HEK293 (cell line): Measurements from ENCODE around the gene TNNC2.

ENCODE experiments used
- CTCF ChIA-PET: fragments of 350-600 bp; formaldehyde crosslinking; extraction: SDS; loops from one replicate; lab custom pipeline; 2021; ENCODE audit warnings: antibody characterized with exemption; lab: Yijun Ruan, JAX
- POLR2A ChIA-PET: fragments of 300-600 bp; formaldehyde crosslinking; extraction: SDS; loops from one replicate; lab custom pipeline; 2020; ENCODE audit warnings: antibody characterized with exemption, inconsistent platforms; lab: Yijun Ruan, JAX
- H3K27ac ChIP-seq: fragments of 200-500 bp; sonication (Bioruptor generic); 2 replicates; pipeline ENCODE4 v1.5.1; 2014; ENCODE audit warnings: low read depth, low read length, control low read depth, inconsistent platforms; ENCODE audit errors: extremely low read depth
- H3K36me3 ChIP-seq, 2 experiments: fragments of 200-500 bp in 1 of 2; sonication (Bioruptor generic) in 1 of 2; 1 replicate in 1 of 2; 2 replicates in 1 of 2; pipeline ENCODE4 v1.5.1; 2014 to 2017; ENCODE audit warnings: inconsistent platforms in 2 of 2, low read length in 2 of 2; ENCODE audit not compliant: control insufficient read depth in 2 of 2, insufficient read depth in 1 of 2
- H3K4me1 ChIP-seq: fragments of 200-500 bp; sonication (Bioruptor generic); 2 replicates; pipeline ENCODE4 v1.5.1; 2014; ENCODE audit warnings: mild to moderate bottlenecking, low read length, inconsistent platforms; ENCODE audit not compliant: control insufficient read depth, insufficient read depth
- H3K4me3 ChIP-seq: 2 replicates; pipeline ENCODE4 v1.5.1; 2011; ENCODE audit warnings: low read depth, mild to moderate bottlenecking, control low read depth, low read length, moderate library complexity
- H3K9me3 ChIP-seq: fragments of 200-500 bp; sonication (Bioruptor generic); 2 replicates; pipeline ENCODE4 v1.5.1; 2014; ENCODE audit warnings: low read depth, low read length, inconsistent platforms; ENCODE audit not compliant: control insufficient read depth, insufficient read depth
- GLIS2 ChIP-seq: fragments of 450-650 bp; formaldehyde crosslinking; IDR thresholded peaks from 2 replicates; pipeline ENCODE4 v1.5.1; 2016; ENCODE audit warnings: missing biosample characterization, missing genetic modification characterization
- INSM2 ChIP-seq: fragments of 450-650 bp; formaldehyde crosslinking; IDR thresholded peaks from 2 replicates; pipeline ENCODE4 v1.5.1; 2016; ENCODE audit warnings: missing biosample characterization, missing genetic modification characterization
- KLF1 ChIP-seq: fragments of 450-650 bp; formaldehyde crosslinking; IDR thresholded peaks from 2 replicates; pipeline ENCODE4 v1.5.1; 2016; ENCODE audit warnings: missing biosample characterization, missing genetic modification characterization
- KLF9 ChIP-seq: fragments of 450-650 bp; formaldehyde crosslinking; IDR thresholded peaks from 2 replicates; pipeline ENCODE4 v1.5.1; 2016; ENCODE audit warnings: missing biosample characterization, missing genetic modification characterization, low read depth
- OVOL3 ChIP-seq: fragments of 450-650 bp; formaldehyde crosslinking; IDR thresholded peaks from 2 replicates; pipeline ENCODE4 v1.5.1; 2016; ENCODE audit warnings: missing biosample characterization, missing genetic modification characterization
- ZBTB26 ChIP-seq: fragments of 450-650 bp; formaldehyde crosslinking; optimal IDR thresholded peaks from 2 replicates; pipeline ENCODE3; 2016; ENCODE audit warnings: missing biosample characterization, mild to moderate bottlenecking, missing genetic modification characterization
- ZBTB48 ChIP-seq: fragments of 450-650 bp; formaldehyde crosslinking; IDR thresholded peaks from 2 replicates; pipeline ENCODE4 v1.5.1; 2016; ENCODE audit warnings: missing biosample characterization, missing genetic modification characterization
- ZBTB8A ChIP-seq: fragments of 450-650 bp; formaldehyde crosslinking; IDR thresholded peaks from 2 replicates; pipeline ENCODE4 v1.5.1; 2016; ENCODE audit warnings: missing biosample characterization, missing genetic modification characterization
- ZIC2 ChIP-seq: fragments of 450-650 bp; formaldehyde crosslinking; IDR thresholded peaks from 2 replicates; pipeline ENCODE4 v1.5.1; 2016; ENCODE audit warnings: missing biosample characterization, missing genetic modification characterization
- ZNF223 ChIP-seq: fragments of 450-650 bp; formaldehyde crosslinking; IDR thresholded peaks from 2 replicates; pipeline ENCODE4 v1.5.1; 2016; ENCODE audit warnings: missing biosample characterization, missing genetic modification characterization
- ZNF366 ChIP-seq: fragments of 450-650 bp; formaldehyde crosslinking; conservative IDR thresholded peaks from 2 replicates; pipeline ENCODE4 v1.5.1; 2016; ENCODE audit warnings: missing biosample characterization, missing genetic modification characterization
- ZNF394 ChIP-seq: fragments of 450-650 bp; formaldehyde crosslinking; IDR thresholded peaks from 2 replicates; pipeline ENCODE4 v1.5.1; 2016; ENCODE audit warnings: missing biosample characterization, missing genetic modification characterization, mild to moderate bottlenecking, moderate library complexity, borderline replicate concordance
- ZNF416 ChIP-seq: fragments of 450-650 bp; formaldehyde crosslinking; IDR thresholded peaks from 2 replicates; pipeline ENCODE4 v1.5.1; 2016; ENCODE audit warnings: missing biosample characterization, missing genetic modification characterization
- ZNF558 ChIP-seq: fragments of 450-650 bp; formaldehyde crosslinking; IDR thresholded peaks from 2 replicates; pipeline ENCODE4 v1.5.1; 2016; ENCODE audit warnings: missing biosample characterization, missing genetic modification characterization
- ZNF600 ChIP-seq: fragments of 450-650 bp; formaldehyde crosslinking; IDR thresholded peaks from 2 replicates; pipeline ENCODE4 v1.5.1; 2016; ENCODE audit warnings: missing biosample characterization, missing genetic modification characterization
- ZNF707 ChIP-seq: fragments of 450-650 bp; formaldehyde crosslinking; IDR thresholded peaks from 2 replicates; pipeline ENCODE4 v1.5.1; 2016; ENCODE audit warnings: missing biosample characterization, missing genetic modification characterization
- ZNF768 ChIP-seq: fragments of 450-650 bp; formaldehyde crosslinking; IDR thresholded peaks from 2 replicates; pipeline ENCODE4 v1.5.1; 2018; ENCODE audit warnings: missing biosample characterization, mild to moderate bottlenecking, missing genetic modification characterization
- ZSCAN16 ChIP-seq: fragments of 450-650 bp; formaldehyde crosslinking; IDR thresholded peaks from 2 replicates; pipeline ENCODE4 v1.5.1; 2016; ENCODE audit warnings: missing biosample characterization, missing genetic modification characterization
- TF ChIP-seq, protein P1 (sequence below): fragments of 450-650 bp; formaldehyde crosslinking; IDR thresholded peaks from 2 replicates; pipeline ENCODE4 v1.5.1; 2017; ENCODE audit warnings: missing biosample characterization, missing genetic modification characterization
- TF ChIP-seq, protein P2 (sequence below): fragments of 450-650 bp; formaldehyde crosslinking; IDR thresholded peaks from 2 replicates; pipeline ENCODE4 v1.5.1; 2016; ENCODE audit warnings: missing biosample characterization, missing genetic modification characterization, low read depth
- TF ChIP-seq, protein P3 (sequence below): fragments of 450-650 bp; formaldehyde crosslinking; IDR thresholded peaks from 2 replicates; pipeline ENCODE4 v1.5.1; 2016; ENCODE audit warnings: missing biosample characterization, missing genetic modification characterization
- TF ChIP-seq, protein P4 (sequence below): fragments of 450-650 bp; formaldehyde crosslinking; IDR thresholded peaks from 2 replicates; pipeline ENCODE4 v1.5.1; 2016; ENCODE audit warnings: missing biosample characterization, missing genetic modification characterization

TNNC2 gene

DNA sequence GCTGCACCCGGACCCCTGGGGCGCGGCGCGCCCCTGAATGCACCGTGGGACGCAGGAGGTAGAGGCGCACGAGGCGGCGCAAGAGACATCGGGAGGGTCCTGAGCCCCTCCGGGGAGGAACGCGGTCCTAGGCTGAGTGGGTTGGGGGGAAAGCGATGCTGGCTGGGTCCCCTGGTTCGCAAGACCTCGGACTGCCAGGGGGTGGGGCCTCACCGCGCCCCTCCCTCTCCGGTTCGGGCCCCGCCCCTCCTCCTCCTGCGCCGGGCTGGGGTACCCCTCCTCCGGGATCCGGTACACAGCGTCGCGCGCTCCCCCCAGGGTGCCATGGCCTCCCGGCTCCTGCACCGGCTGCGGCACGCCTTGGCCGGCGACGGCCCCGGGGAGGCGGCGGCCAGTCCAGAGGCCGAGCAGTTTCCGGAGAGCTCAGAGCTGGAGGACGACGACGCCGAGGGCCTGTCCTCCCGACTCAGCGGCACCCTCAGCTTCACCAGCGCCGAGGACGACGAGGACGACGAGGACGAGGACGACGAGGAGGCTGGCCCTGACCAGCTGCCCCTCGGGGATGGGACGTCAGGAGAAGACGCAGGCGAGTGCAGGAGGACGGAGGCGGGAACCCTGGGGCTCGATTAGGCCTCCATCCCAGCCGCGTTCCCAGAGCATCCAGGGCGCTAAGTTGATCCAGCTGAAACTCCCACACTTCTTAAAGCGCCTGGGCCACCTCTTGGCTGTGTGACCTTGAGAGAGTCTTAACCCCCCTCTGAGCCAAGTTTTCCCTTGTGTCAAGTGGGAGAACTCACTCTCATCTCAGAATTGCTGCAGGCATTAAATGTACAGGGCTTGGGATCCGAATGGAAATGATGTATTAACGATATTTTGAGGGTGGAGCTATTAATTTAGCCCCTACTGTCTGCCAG is 7.0 kb upstream of the TNNC2 start:
- Histone ChIP-seq H3K4me1 (no peaks in the 10 kb centered on the region; the same call in 1 of the 2 replicates), H3K36me3 (peaks cover 0 to 8% of the 10 kb centered on the region in 2 experiments; a peak in 1 of 3 replicates), H3K27ac (peak overlapping the region; percentile 46), H3K4me3 (peak overlapping the region; percentile 48), H3K9me3 (no peaks in the 10 kb centered on the region)
- POLR2A ChIA-PET: interaction anchor here (0.8 to 1.5 kb wide), 5 partner anchors 15 to 137 kb away, joined by 3 to 4 read pairs (median 3); partner anchors contain the start of gene ACOT8
- CTCF ChIA-PET: interaction anchor here (0.6 to 2.0 kb wide), 3 partner anchors 10 to 1953 kb away, joined by 4 to 8 read pairs (median 4); no protein-coding TSS in a partner anchor
- TF ChIP-seq ZNF558 (tag by site-specific recombination) (no peak), ZSCAN16 (tag by site-specific recombination) (no peak), INSM2 (tag by site-specific recombination) (0 out of 2 replicates have a peak, but pooled peaks have one; percentile 13), ZNF394 (tag by site-specific recombination) (peak; percentile 64; the same call in 1 of the 2 replicates), ZNF223 (peak; percentile 58; the same call in 1 of the 2 replicates), ZIC2 (tag by site-specific recombination) (peak; percentile 68), KLF1 (tag by site-specific recombination) (peak; percentile 39), GLIS2 (tag by site-specific recombination) (peak; percentile 99), ZBTB8A (peak; percentile 61), ZNF707 (no peak), ZNF600 (tag by site-specific recombination) (0 out of 2 replicates have a peak, but pooled peaks have one; percentile 22), KLF9 (peak; percentile 84), OVOL3 (no peak), ZBTB48 (tag by site-specific recombination) (no peak), ZNF768 (tag by site-specific recombination) (0 out of 2 replicates have a peak, but pooled peaks have one; percentile 48), ZBTB26 (peak; percentile 79), ZNF416 (tag by site-specific recombination) (no peak), ZNF366 (tag by site-specific recombination) (no peak)
- TF ChIP-seq, protein P1, sequence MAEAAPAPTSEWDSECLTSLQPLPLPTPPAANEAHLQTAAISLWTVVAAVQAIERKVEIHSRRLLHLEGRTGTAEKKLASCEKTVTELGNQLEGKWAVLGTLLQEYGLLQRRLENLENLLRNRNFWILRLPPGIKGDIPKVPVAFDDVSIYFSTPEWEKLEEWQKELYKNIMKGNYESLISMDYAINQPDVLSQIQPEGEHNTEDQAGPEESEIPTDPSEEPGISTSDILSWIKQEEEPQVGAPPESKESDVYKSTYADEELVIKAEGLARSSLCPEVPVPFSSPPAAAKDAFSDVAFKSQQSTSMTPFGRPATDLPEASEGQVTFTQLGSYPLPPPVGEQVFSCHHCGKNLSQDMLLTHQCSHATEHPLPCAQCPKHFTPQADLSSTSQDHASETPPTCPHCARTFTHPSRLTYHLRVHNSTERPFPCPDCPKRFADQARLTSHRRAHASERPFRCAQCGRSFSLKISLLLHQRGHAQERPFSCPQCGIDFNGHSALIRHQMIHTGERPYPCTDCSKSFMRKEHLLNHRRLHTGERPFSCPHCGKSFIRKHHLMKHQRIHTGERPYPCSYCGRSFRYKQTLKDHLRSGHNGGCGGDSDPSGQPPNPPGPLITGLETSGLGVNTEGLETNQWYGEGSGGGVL (tag by site-specific recombination): no peak; the same call in 1 of the 2 replicates
- TF ChIP-seq, protein P2, sequence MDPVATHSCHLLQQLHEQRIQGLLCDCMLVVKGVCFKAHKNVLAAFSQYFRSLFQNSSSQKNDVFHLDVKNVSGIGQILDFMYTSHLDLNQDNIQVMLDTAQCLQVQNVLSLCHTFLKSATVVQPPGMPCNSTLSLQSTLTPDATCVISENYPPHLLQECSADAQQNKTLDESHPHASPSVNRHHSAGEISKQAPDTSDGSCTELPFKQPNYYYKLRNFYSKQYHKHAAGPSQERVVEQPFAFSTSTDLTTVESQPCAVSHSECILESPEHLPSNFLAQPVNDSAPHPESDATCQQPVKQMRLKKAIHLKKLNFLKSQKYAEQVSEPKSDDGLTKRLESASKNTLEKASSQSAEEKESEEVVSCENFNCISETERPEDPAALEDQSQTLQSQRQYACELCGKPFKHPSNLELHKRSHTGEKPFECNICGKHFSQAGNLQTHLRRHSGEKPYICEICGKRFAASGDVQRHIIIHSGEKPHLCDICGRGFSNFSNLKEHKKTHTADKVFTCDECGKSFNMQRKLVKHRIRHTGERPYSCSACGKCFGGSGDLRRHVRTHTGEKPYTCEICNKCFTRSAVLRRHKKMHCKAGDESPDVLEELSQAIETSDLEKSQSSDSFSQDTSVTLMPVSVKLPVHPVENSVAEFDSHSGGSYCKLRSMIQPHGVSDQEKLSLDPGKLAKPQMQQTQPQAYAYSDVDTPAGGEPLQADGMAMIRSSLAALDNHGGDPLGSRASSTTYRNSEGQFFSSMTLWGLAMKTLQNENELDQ (tag by site-specific recombination): no peak
- TF ChIP-seq, protein P3, sequence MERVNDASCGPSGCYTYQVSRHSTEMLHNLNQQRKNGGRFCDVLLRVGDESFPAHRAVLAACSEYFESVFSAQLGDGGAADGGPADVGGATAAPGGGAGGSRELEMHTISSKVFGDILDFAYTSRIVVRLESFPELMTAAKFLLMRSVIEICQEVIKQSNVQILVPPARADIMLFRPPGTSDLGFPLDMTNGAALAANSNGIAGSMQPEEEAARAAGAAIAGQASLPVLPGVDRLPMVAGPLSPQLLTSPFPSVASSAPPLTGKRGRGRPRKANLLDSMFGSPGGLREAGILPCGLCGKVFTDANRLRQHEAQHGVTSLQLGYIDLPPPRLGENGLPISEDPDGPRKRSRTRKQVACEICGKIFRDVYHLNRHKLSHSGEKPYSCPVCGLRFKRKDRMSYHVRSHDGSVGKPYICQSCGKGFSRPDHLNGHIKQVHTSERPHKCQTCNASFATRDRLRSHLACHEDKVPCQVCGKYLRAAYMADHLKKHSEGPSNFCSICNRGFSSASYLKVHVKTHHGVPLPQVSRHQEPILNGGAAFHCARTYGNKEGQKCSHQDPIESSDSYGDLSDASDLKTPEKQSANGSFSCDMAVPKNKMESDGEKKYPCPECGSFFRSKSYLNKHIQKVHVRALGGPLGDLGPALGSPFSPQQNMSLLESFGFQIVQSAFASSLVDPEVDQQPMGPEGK (tag by site-specific recombination): peak; percentile 71; the same call in 1 of the 2 replicates
- TF ChIP-seq, protein P4, sequence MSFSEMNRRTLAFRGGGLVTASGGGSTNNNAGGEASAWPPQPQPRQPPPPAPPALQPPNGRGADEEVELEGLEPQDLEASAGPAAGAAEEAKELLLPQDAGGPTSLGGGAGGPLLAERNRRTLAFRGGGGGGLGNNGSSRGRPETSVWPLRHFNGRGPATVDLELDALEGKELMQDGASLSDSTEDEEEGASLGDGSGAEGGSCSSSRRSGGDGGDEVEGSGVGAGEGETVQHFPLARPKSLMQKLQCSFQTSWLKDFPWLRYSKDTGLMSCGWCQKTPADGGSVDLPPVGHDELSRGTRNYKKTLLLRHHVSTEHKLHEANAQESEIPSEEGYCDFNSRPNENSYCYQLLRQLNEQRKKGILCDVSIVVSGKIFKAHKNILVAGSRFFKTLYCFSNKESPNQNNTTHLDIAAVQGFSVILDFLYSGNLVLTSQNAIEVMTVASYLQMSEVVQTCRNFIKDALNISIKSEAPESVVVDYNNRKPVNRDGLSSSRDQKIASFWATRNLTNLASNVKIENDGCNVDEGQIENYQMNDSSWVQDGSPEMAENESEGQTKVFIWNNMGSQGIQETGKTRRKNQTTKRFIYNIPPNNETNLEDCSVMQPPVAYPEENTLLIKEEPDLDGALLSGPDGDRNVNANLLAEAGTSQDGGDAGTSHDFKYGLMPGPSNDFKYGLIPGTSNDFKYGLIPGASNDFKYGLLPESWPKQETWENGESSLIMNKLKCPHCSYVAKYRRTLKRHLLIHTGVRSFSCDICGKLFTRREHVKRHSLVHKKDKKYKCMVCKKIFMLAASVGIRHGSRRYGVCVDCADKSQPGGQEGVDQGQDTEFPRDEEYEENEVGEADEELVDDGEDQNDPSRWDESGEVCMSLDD: peak; percentile 88
